Common myeloid progenitor, CD34-positive (primary cell): ENCODE measurements around the gene CABLES2.
"Not testable (repeated sequence)": the region's sequence is repeated elsewhere in the genome, so short reads cannot be mapped to it uniquely, and the experiment has no call there.

Experiments used
- CTCF ChIA-PET: fragments of 350-600 bp; sonication (Branson Sonifier 250); formaldehyde crosslinking; loops from one replicate; lab custom pipeline; 2021; ENCODE audit warnings: antibody characterized with exemption; lab: Charles Lee
- POLR2A ChIA-PET: fragments of 350-600 bp; sonication (Branson Sonifier 250); formaldehyde crosslinking; loops from one replicate; lab custom pipeline; 2021; ENCODE audit warnings: antibody characterized with exemption; lab: Charles Lee
- DNase-seq, 3 donors: peaks; one replicate each; pipeline versions ENCODE4 v3.0.0 to v3.0.0-alpha.2; 2013
- H3K27ac ChIP-seq, 2 experiments: 1 replicate in 1 of 2; 2 replicates in 1 of 2; pipeline ENCODE4 v1.7.0; 2013; ENCODE audit warnings: inconsistent platforms in 2 of 2, low read length in 2 of 2, mild to moderate bottlenecking in 2 of 2, low read depth in 1 of 2, moderate library complexity in 1 of 2; ENCODE audit not compliant: severe bottlenecking in 2 of 2, insufficient read depth in 1 of 2, poor library complexity in 1 of 2
- H3K27me3 ChIP-seq, 5 experiments: replicated peaks in 2 of 5; 1 replicate in 3 of 5; 2 replicates in 2 of 5; pipeline versions ENCODE4 v1.6.1 to v1.7.0; 2013; ENCODE audit warnings: low read length in 4 of 5, mild to moderate bottlenecking in 2 of 5, moderate library complexity in 2 of 5, inconsistent platforms in 1 of 5; ENCODE audit not compliant: insufficient read depth in 5 of 5, control insufficient read depth in 4 of 5
- H3K36me3 ChIP-seq, 4 experiments: 1 replicate in 2 of 4; 2 replicates in 2 of 4; pipeline versions ENCODE4 v1.6.1 to v1.7.0; 2013; ENCODE audit warnings: low read length in 3 of 4, control low read depth in 1 of 4, mild to moderate bottlenecking in 1 of 4; ENCODE audit not compliant: control insufficient read depth in 4 of 4, insufficient read depth in 4 of 4
- H3K4me1 ChIP-seq, 4 experiments: 1 replicate in 3 of 4; 2 replicates in 1 of 4; pipeline versions ENCODE4 v1.6.1 to v1.7.1; 2013; ENCODE audit warnings: low read length in 3 of 4, mild to moderate bottlenecking in 3 of 4, control low read depth in 1 of 4, inconsistent platforms in 1 of 4, moderate library complexity in 1 of 4; ENCODE audit not compliant: control insufficient read depth in 4 of 4, insufficient read depth in 4 of 4; ENCODE audit errors: control extremely low read depth in 1 of 4
- H3K4me3 ChIP-seq, 7 experiments: 1 replicate in 4 of 7; 2 replicates in 3 of 7; pipeline versions ENCODE4 v1.5.1 to v1.7.0; 2013; ENCODE audit warnings: mild to moderate bottlenecking in 7 of 7, low read length in 6 of 7, moderate library complexity in 6 of 7, inconsistent platforms in 2 of 7, low read depth in 2 of 7, control low read depth in 1 of 7; ENCODE audit not compliant: insufficient read depth in 4 of 7, control insufficient read depth in 1 of 7; ENCODE audit errors: extremely low read depth in 1 of 7
- H3K9me3 ChIP-seq, 5 experiments: 1 replicate in 4 of 5; 2 replicates in 1 of 5; pipeline versions ENCODE4 v1.6.1 to v1.7.1; 2013; ENCODE audit warnings: low read length in 4 of 5, mild to moderate bottlenecking in 2 of 5, inconsistent platforms in 1 of 5, low read depth in 1 of 5, moderate library complexity in 1 of 5; ENCODE audit not compliant: control insufficient read depth in 4 of 5, insufficient read depth in 2 of 5; ENCODE audit errors: control extremely low read depth in 1 of 5
- WGBS: methylation state at CpG from one replicate; pipeline ENCODE4 v1.1.5; 2013; ENCODE audit not compliant: insufficient coverage; 5-methylcytosine and 5-hydroxymethylcytosine counted together

Gene CABLES2

GRCh38 chr20:62378215-62378614 lies 28.9 kb downstream of the CABLES2 start:
- Histone ChIP-seq H3K4me3 (no peak overlapping the region), H3K9me3 (no peaks in the 10 kb centered on the region), H3K27ac (no peak overlapping the region), H3K36me3 (peaks cover 2 to 11% (median 8%) of the 10 kb centered on the region in 4 experiments), H3K4me1 (peaks cover 0 to 3% (median 0%) of the 10 kb centered on the region in 4 experiments), H3K27me3 (peaks cover 0 to 14% (median 0%) of the 10 kb centered on the region in 5 experiments)
- POLR2A ChIA-PET, result no interaction called here
- CTCF ChIA-PET, result no interaction called here
- WGBS, result 97% methylated on average over 21 of the region's 22 CpGs
- no peak for DNase-seq

DNA sequence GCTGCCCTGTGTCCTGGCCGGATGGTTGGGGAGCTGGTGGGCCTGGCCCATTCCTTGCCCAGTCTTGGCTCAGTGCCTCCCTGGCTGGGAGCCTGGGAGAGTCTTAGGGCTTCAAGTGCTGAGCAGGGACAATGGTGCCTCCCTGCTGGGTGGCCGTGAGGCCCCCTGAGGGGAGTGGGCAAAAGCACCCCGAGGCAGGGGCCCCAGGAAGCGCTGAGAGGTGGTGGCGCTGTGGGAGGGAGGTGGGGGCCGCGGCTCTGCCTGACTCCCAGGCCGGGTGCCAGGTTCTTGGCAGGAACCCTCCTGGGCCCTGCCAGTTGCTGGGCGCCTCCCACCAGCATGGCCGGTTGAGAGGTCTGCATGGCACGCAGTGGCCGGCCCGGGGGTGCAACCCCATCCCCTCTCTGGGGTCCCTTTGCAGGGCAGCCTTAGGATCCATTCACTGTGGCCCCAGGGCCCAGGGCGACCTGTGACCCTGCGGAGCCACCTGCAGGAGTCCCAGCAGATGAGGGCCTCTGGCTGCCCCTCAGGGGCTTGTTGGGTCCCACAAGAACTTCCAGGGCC lies 29.4 kb downstream of the CABLES2 start:
- Histone ChIP-seq H3K36me3 (peaks cover 2 to 11% (median 8%) of the 10 kb centered on the region in 4 experiments), H3K9me3 (no peaks in the 10 kb centered on the region), H3K27me3 (peaks cover 0 to 15% (median 0%) of the 10 kb centered on the region in 5 experiments), H3K4me3 (no peak overlapping the region), H3K4me1 (peaks cover 0 to 3% (median 0%) of the 10 kb centered on the region in 4 experiments), H3K27ac (no peak overlapping the region)
- 83% methylated on average over 12 of the region's 15 CpGs for WGBS
- ChIA-PET CTCF (interaction anchor here (0.8 kb wide), 1 partner anchor 9 kb away, joined by 3 read pairs; no protein-coding TSS in a partner anchor), POLR2A (no interaction called here)
- no peak for DNase-seq

GRCh38 chr20:62377064-62377461 lies 30.0 kb downstream of the CABLES2 start:
- WGBS, result 97% methylated on average over 8 of the region's 17 CpGs
- Histone ChIP-seq H3K9me3 (no peaks in the 10 kb centered on the region), H3K36me3 (peaks cover under 1 to 8% (median 6%) of the 10 kb centered on the region in 4 experiments), H3K27me3 (peaks cover 0 to 21% (median 0%) of the 10 kb centered on the region in 5 experiments), H3K4me1 (peaks cover 0 to 3% (median 0%) of the 10 kb centered on the region in 4 experiments), H3K27ac (no peak overlapping the region), H3K4me3 (no peak overlapping the region)
- no peak for DNase-seq
- POLR2A ChIA-PET, result no interaction called here
- CTCF ChIA-PET, result interaction anchor here (0.8 kb wide), 1 partner anchor 9 kb away, joined by 3 read pairs; no protein-coding TSS in a partner anchor

- DNase-seq, result no peak
- Histone ChIP-seq H3K27me3 (peaks cover 0 to 26% (median 0%) of the 10 kb centered on the region in 5 experiments), H3K4me1 (peaks cover 0 to 3% (median 0%) of the 10 kb centered on the region in 4 experiments), H3K27ac (no peak overlapping the region), H3K36me3 (peaks cover 0 to 1% (median 0%) of the 10 kb centered on the region in 4 experiments), H3K4me3 (no peak overlapping the region), H3K9me3 (no peaks in the 10 kb centered on the region)
- CTCF ChIA-PET, result interaction anchor here (0.8 kb wide), 1 partner anchor 8 kb away, joined by 3 read pairs; no protein-coding TSS in a partner anchor
- POLR2A ChIA-PET, result no interaction called here
- WGBS, result 92% methylated on average over 24 of the region's 26 CpGs
Measured at GRCh38 chr20:62376112-62377063, 30.7 kb downstream of the CABLES2 start.

DNA sequence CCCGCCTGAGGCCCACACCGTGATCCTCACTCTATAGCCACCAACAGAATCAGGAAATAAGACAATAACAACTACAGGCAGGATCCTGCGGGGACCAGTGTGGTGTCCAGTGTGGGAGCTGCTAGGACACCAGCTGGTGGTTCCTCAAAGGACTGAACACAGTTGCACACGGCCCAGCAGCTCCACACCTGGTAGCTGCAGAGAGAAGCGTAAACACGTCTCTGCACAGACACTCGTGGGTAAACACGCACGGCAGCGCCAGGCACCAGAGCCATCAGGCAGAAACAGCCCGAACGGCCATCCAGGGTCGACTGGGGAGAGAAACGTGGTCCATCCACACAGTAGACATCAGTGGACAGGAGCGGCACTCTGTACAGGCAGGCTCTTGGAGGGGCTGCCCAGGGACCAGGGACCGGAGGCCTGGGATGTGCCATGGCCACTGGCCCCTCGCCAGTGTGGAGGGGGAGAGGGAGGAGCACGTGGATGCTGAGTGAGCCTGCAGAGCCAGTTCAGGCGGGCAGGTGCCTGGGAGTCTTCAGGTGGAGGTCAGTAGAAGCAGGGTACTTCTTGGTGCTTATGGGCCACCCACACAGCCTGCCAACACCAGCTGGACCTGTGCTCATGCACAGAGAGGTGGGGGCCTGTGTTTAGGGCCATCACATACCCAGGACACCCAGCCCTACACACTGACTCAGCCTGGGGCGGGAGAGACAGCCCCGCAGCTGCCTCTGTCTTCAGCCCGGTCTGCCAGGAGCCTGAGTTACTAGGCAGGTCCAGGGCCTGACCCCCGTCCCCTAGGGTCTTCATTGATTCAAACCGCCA lies 32.5 kb downstream of the CABLES2 start:
- H3K4me1 ChIP-seq, result peaks cover 0 to 3% (median 0%) of the 10 kb centered on the region in 4 experiments

GRCh38 chr20:62373631-62374179 lies 33.4 kb downstream of the CABLES2 start:
- H3K4me1 ChIP-seq, DNase-seq, H3K9me3 ChIP-seq, H3K4me3 ChIP-seq, H3K27ac ChIP-seq, H3K36me3 ChIP-seq, POLR2A ChIA-PET: not testable (repeated sequence)
- WGBS, result 89% methylated on average over 23 of the region's 40 CpGs
- H3K27me3 ChIP-seq, result peaks cover 0 to 52% (median 9%) of the 10 kb centered on the region in 5 experiments
- CTCF ChIA-PET, result interaction anchor here (1.5 kb wide), 1 partner anchor 72 kb away, joined by 5 read pairs; no protein-coding TSS in a partner anchor

More for the DNA sequence above, 32.5 kb downstream of the CABLES2 start:
- H3K27ac ChIP-seq, result no peak overlapping the region
- no peaks in the 10 kb centered on the region for H3K36me3 ChIP-seq
- WGBS, result 67% methylated on average over 22 of the region's 24 CpGs
- CTCF ChIA-PET, result interaction anchor here (0.7 to 1.5 kb wide), 3 partner anchors 9 to 73 kb away, joined by 3 to 5 read pairs (median 3); partner anchors contain the start of gene RPS21
- peaks cover 0 to 44% (median 3%) of the 10 kb centered on the region in 5 experiments for H3K27me3 ChIP-seq
- H3K9me3 ChIP-seq, result no peaks in the 10 kb centered on the region
- no peak overlapping the region for H3K4me3 ChIP-seq
- POLR2A ChIA-PET, result no interaction called here
- no peak for DNase-seq
